Endodermal cell (in vitro differentiated cells): ENCODE measurements around the gene P2RY8. TPM values are rescaled to one million over a fixed set of nuclear protein-coding genes. Genes with fewer than 3 reads are reported as not detected.

Source experiments
- DNase-seq: peaks from one replicate; pipeline ENCODE4 v3.0.0-alpha.2; 2017
- H3K27ac ChIP-seq: 2 replicates; pipeline ENCODE4 v1.5.1; 2013; ENCODE audit warnings: mild to moderate bottlenecking, low read depth, low read length, moderate library complexity
- H3K27me3 ChIP-seq: 2 replicates; pipeline ENCODE4 v1.6.1; 2013; ENCODE audit warnings: mild to moderate bottlenecking, low read length, moderate library complexity; ENCODE audit not compliant: insufficient read depth, control insufficient read depth, poor library complexity, severe bottlenecking
- H3K36me3 ChIP-seq: 2 replicates; pipeline ENCODE4 v1.7.0; 2013; ENCODE audit warnings: mild to moderate bottlenecking, low read length, moderate library complexity; ENCODE audit not compliant: control insufficient read depth, insufficient read depth
- H3K4me1 ChIP-seq: one replicate; pipeline ENCODE4 v1.7.0; 2013; ENCODE audit warnings: low read length; ENCODE audit not compliant: control insufficient read depth, insufficient read depth
- H3K4me3 ChIP-seq: 2 replicates; pipeline ENCODE4 v1.5.1; 2013; ENCODE audit warnings: mild to moderate bottlenecking, low read length, moderate library complexity
- H3K9ac ChIP-seq: 2 replicates; pipeline ENCODE4 v1.6.1; 2013; ENCODE audit warnings: mild to moderate bottlenecking, low read length, moderate library complexity; ENCODE audit not compliant: poor library complexity, severe bottlenecking; ENCODE audit errors: extremely low read depth
- H3K9me3 ChIP-seq: 2 replicates; pipeline ENCODE4 v1.6.1; 2013; ENCODE audit warnings: mild to moderate bottlenecking, low read length, moderate library complexity; ENCODE audit not compliant: control insufficient read depth
- H3K27ac Mint-ChIP-seq: 2 replicates; pipeline ENCODE4 v1.8.0; 2020; ENCODE audit warnings: mixed read lengths
- H3K27me3 Mint-ChIP-seq: 2 replicates; pipeline ENCODE4 v1.8.0; 2021; ENCODE audit warnings: mild to moderate bottlenecking, mixed read lengths; ENCODE audit not compliant: insufficient read depth
- H3K36me3 Mint-ChIP-seq: 2 replicates; pipeline ENCODE4 v1.8.0; 2020; ENCODE audit warnings: low read depth, mixed read lengths
- H3K4me1 Mint-ChIP-seq: 2 replicates; pipeline ENCODE4 v1.8.0; 2020; ENCODE audit warnings: mixed read lengths
- H3K4me3 Mint-ChIP-seq: 2 replicates; pipeline ENCODE4 v1.8.0; 2020; ENCODE audit warnings: mild to moderate bottlenecking, moderate library complexity, mixed read lengths
- H3K9me3 Mint-ChIP-seq: 2 replicates; pipeline ENCODE4 v1.8.0; 2020; ENCODE audit warnings: mild to moderate bottlenecking, mixed read lengths
- WGBS, 2 experiments: methylation state at CpG; one replicate each; pipeline versions ENCODE4 v1.1.5 to v1.1.7; 2013; ENCODE audit warnings: missing lambda C conversion rate in 2 of 2, mixed read lengths in 1 of 2; ENCODE audit not compliant: insufficient coverage in 1 of 2, insufficient read length in 1 of 2; 5-methylcytosine and 5-hydroxymethylcytosine counted together
- total RNA-seq, 2 donors: library from RNA; stranded (reverse); fragmentation: NEBNext Ultra II Directional in 1 of 2; extraction: Animal tissue kit (Norgen Biotek cat#: 25700) in 1 of 2; gene quantifications; 2 replicates in 1 of 2; 3 replicates in 1 of 2; pipeline ENCODE4 v1.2.1, GENCODE V29; 2021
- TF ChIP-seq, protein P1 (sequence below): fragments of 200-600 bp; sonication (generic); conservative IDR thresholded peaks from 2 replicates; pipeline ENCODE4 v1.5.0; 2021; ENCODE audit warnings: antibody characterized with exemption, mild to moderate bottlenecking

Gene P2RY8
- total RNA-seq, 2 donors from 2014 or later: not detected

- H3K27me3 Mint-ChIP-seq: peaks cover 3% of the 10 kb centered on the region
- 55 to 75% methylated on average over 1 to 3 of the region's 4 CpGs for whole genome bisulfite sequencing, 2 experiments
These were observed 44.1 kb upstream of the P2RY8 start for GRCh38 chrX:1581132-1581531.

GRCh38 chrX:1578511-1579173 lies 41.7 kb upstream of the P2RY8 start:
- H3K9me3 ChIP-seq: no peaks in the 10 kb centered on the region
- peaks cover 3% of the 10 kb centered on the region for H3K27me3 Mint-ChIP-seq
- H3K27ac ChIP-seq: no peak overlapping the region
- no peaks in the 10 kb centered on the region for H3K36me3 Mint-ChIP-seq
- no peaks in the 10 kb centered on the region for H3K27me3 ChIP-seq
- peaks cover 4% of the 10 kb centered on the region for H3K9me3 Mint-ChIP-seq
- no peaks in the 10 kb centered on the region for H3K4me1 Mint-ChIP-seq
- DNase-seq: no peak
- H3K27ac Mint-ChIP-seq: no peak overlapping the region
- H3K36me3 ChIP-seq: no peaks in the 10 kb centered on the region
- H3K4me3 Mint-ChIP-seq: no peak overlapping the region
- H3K4me1 ChIP-seq: no peaks in the 10 kb centered on the region
- no peak overlapping the region for H3K4me3 ChIP-seq
- TF ChIP-seq, protein P1, sequence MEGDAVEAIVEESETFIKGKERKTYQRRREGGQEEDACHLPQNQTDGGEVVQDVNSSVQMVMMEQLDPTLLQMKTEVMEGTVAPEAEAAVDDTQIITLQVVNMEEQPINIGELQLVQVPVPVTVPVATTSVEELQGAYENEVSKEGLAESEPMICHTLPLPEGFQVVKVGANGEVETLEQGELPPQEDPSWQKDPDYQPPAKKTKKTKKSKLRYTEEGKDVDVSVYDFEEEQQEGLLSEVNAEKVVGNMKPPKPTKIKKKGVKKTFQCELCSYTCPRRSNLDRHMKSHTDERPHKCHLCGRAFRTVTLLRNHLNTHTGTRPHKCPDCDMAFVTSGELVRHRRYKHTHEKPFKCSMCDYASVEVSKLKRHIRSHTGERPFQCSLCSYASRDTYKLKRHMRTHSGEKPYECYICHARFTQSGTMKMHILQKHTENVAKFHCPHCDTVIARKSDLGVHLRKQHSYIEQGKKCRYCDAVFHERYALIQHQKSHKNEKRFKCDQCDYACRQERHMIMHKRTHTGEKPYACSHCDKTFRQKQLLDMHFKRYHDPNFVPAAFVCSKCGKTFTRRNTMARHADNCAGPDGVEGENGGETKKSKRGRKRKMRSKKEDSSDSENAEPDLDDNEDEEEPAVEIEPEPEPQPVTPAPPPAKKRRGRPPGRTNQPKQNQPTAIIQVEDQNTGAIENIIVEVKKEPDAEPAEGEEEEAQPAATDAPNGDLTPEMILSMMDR: no peak
- H3K9ac ChIP-seq: no peak overlapping the region
- 69 to 76% methylated on average over 3 to 6 of the region's 6 CpGs for WGBS, 2 experiments

More at GRCh38 chrX:1581132-1581531, 44.1 kb upstream of the P2RY8 start:
- Mint-ChIP-seq H3K27ac (no peak overlapping the region), H3K4me1 (no peaks in the 10 kb centered on the region), H3K4me3 (no peak overlapping the region), H3K9me3 (peaks cover 4% of the 10 kb centered on the region), H3K36me3 (no peaks in the 10 kb centered on the region)
- no peak overlapping the region for H3K9ac ChIP-seq
- no peaks in the 10 kb centered on the region for H3K4me1 ChIP-seq
- peak; percentile 86 for DNase-seq
- TF ChIP-seq, protein P1: peak; percentile 85
- no peak overlapping the region for H3K27ac ChIP-seq
- no peaks in the 10 kb centered on the region for H3K27me3 ChIP-seq
- H3K4me3 ChIP-seq: no peak overlapping the region
- H3K36me3 ChIP-seq: no peaks in the 10 kb centered on the region
- no peaks in the 10 kb centered on the region for H3K9me3 ChIP-seq

DNA sequence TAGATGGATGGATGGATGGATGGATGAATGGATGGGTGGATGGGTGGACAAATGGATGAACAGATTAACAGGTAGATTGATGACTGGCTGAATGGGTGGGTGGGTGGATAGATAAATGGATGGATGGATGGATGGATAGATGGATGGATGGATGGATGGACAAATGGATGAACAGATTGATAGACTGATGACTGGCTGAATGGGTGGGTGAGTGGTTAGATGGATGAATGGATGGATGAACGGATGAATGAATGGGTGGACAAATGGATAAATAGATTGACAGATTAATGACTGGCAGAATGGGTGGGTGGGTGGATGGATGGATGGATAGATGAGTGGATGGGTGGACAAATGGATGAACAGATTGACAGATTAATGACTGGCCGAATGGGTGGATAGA lies 40.9 kb upstream of the P2RY8 start:
- Mint-ChIP-seq H3K27me3 (peaks cover 3% of the 10 kb centered on the region), H3K36me3 (no peaks in the 10 kb centered on the region), H3K27ac (no peak overlapping the region), H3K4me1 (no peaks in the 10 kb centered on the region), H3K4me3 (no peak overlapping the region), H3K9me3 (peaks cover 4% of the 10 kb centered on the region)
- Histone ChIP-seq H3K9ac (no peak overlapping the region), H3K36me3 (no peaks in the 10 kb centered on the region), H3K9me3 (no peaks in the 10 kb centered on the region), H3K4me1 (no peaks in the 10 kb centered on the region), H3K27me3 (no peaks in the 10 kb centered on the region), H3K4me3 (no peak overlapping the region), H3K27ac (no peak overlapping the region)
- TF ChIP-seq, protein P1: no peak
- WGBS, 2 experiments: 67 to 76% methylated on average over 1 of the region's 2 CpGs
- DNase-seq: no peak
